Activated T-cell treated with anti-CD3 and anti-CD28 coated beads for 1 hour (primary cell): Measurements from ENCODE around the gene STT3B.
A peak's percentile ranks its signal among the peaks of the same experiment; 100 is the strongest.
"Not testable (repeated sequence)": the region's sequence is repeated elsewhere in the genome, so short reads cannot be mapped to it uniquely, and the experiment has no call there.

Source experiments
- DNase-seq: peaks from one replicate; pipeline ENCODE4 v3.0.0-alpha.2; 2020; ENCODE audit warnings: low read depth

STT3B gene

DNA sequence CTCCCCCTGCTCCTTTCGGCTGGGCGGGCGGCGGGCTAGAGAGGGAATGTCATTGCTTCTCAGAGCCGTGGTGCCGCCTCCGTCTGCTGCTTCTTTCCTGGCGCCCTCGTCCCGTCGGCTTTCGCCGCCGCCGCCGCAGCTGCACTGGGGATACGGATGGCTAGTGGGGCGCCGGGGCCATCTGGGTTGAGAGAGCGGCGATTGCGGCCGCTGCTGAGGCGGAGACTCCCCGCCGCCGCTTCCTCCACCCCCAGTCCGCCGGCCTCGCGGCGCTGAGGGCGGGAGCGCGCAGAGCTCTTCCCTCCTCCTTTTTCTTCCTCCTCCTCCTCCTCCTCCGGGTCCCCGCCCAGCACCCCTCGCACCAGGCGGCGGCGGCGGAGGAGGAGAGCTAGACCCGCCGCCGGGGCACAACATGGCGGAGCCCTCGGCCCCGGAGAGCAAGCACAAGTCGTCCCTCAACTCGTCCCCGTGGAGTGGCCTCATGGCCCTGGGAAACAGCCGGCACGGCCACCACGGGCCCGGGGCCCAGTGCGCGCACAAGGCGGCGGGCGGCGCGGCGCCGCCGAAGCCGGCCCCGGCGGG lies at the start of gene STT3B:
Gene STT3B (plus strand): TSS at position 339 of the 582 bp plus-strand sequence. CDS start 74 bp downstream, at position 413.
- peak; percentile 65 for DNase-seq

DNA sequence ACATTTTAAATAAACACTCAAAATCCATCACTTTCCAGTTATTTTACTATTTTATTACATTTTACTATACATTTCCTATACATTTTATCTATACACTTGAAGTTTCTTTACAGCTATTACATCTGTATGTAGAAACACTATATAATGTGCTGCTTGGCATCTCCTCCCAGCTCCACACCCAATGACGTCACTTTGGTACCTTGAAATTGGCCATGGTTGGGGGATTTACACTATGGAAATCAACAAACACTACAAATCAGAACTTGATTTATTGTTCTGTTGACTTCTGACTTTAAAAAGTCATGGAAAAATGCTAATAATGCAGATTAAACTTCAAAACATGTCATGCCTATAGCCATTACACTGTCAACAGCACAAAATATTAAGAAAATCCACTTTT lies 48.9 kb upstream of the STT3B start:
- DNase-seq, result no peak

DNA sequence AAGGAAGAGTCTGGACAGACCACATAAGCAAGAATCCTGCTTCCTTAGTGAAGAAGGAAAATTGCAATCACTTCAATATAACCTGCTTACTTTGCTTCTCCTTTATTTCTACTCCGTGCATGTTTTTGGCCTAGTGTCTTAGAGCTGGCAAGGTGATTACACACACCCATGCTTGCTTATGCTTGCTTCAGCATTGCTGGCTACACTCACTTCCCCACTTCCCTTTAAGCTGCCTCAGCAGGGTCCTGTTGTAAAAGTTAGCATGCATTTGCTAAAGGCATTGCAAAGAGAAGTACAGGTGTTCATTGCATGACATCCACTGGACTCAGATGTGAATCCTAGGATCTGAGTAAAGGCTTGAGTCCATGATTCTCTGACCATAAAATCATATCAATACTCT lies 47.5 kb upstream of the STT3B start:
- no peak for DNase-seq

- no peak for DNase-seq
These were observed 45.7 kb upstream of the STT3B start for GRCh38 chr3:31486865-31487533.

DNA sequence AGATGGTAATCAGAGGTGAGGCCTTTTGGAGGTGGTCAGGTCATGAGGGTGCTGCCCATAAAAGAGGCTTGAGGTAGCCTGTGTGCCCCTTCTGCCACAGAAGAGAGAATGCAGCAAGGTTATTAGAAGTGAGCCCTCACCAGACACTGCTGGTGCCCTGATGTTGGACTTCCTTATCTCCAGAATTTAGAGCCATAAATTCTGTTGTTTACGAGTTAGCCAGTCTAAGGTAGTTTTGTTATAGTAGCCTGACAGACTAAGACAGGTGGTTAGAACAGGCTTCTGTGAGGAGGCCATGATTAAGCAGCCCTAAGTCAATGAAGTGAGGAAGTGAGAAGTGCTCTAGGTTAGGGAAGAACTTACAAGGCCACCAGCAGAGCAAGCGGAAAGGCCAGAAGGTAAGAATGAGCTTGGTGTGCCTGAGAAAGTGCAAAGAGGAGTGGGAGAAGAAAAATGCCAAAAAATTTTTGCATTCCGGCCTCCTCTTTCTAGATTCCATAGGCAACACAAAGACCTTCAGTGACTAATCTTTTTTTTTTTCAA lies 44.2 kb upstream of the STT3B start:
- no peak for DNase-seq

- DNase-seq, result no peak
These were observed 42.2 kb upstream of the STT3B start for GRCh38 chr3:31490502-31490901.

- no peak for DNase-seq
These were observed 41.1 kb upstream of the STT3B start for GRCh38 chr3:31491660-31492059.

DNA sequence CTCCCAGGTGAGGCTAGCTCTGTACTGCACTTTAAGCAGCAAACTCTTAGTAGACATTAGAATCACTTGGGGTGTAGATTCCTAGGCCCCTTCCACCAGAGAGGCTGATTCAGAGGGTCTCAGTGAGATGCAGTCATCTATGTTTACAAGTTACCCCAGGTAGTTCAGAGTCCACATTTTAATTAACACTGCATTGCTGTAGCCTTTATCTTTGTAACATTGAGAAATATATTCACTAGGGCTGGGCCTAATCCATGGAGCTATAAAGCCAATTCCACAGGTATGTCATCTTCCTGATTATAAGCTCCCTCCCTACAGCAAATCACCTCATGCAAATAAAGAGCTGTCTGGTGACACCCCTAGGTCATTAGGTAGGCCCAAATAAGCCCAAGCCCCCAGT lies 39.6 kb upstream of the STT3B start:
- DNase-seq, result no peak

GRCh38 chr3:31495971-31496665 lies 36.6 kb upstream of the STT3B start:
- DNase-seq, result no peak

GRCh38 chr3:31498791-31499190 lies 33.9 kb upstream of the STT3B start:
- DNase-seq, result no peak

GRCh38 chr3:31499281-31499680 lies 33.4 kb upstream of the STT3B start:
- DNase-seq, result no peak

GRCh38 chr3:31502803-31503221 lies 29.9 kb upstream of the STT3B start:
- no peak for DNase-seq

DNA sequence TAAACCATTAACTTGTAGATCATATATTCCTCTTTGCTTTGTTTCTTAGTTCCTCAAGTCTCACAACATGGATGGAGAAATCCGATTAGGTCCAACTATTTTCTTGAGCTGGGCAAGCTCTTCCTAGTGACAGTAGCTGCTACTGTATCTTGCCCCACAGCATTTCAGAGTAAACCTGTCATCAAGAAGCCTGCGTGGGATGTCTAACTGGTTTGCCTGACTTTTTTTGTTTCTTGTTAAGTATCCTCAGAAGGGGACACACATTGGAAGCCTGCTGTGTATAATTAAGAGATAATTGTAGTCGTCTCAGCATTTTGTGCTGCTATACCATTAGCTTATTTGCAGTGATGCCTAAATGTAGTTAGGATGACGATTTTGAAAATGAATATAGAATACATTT lies 29.3 kb upstream of the STT3B start:
- DNase-seq, result no peak

GRCh38 chr3:31504230-31504629 lies 28.5 kb upstream of the STT3B start:
- DNase-seq, result no peak

DNA sequence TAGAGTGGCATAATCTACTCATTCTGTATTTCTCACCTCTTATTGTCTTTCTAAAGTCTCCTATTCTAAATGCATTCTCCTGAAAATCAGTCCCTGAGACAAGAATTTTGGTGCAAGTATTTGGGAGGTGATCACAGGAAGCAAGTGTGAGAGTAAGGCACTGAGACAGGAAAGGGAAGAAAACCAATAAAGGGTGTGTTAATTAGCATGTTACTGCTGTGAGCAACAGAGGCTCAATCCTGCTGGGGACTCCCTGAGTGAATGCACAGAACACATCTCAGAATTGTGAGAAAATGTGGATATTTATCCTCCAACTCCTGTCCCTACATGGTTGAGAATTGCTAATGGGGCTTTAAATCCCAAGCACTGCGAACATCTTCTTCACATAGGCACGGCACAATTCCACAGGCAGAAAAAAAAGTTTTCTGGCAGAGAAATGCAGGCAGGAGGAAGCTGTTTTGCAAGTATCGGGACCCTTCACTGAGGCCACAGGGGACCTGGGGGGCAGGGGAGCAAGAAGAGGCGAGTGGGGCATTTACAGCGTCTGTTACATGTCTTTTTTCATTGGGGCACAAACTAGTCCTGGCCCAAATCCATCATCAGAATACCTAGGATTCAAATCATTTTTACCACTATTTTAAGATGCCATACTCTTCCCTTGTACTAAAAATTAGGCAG lies 27.2 kb upstream of the STT3B start:
- no peak for DNase-seq

- not testable (repeated sequence) for DNase-seq
These were observed 26.2 kb upstream of the STT3B start for GRCh38 chr3:31506515-31506914.

GRCh38 chr3:31508452-31509146 lies 24.1 kb upstream of the STT3B start:
- no peak for DNase-seq

DNA sequence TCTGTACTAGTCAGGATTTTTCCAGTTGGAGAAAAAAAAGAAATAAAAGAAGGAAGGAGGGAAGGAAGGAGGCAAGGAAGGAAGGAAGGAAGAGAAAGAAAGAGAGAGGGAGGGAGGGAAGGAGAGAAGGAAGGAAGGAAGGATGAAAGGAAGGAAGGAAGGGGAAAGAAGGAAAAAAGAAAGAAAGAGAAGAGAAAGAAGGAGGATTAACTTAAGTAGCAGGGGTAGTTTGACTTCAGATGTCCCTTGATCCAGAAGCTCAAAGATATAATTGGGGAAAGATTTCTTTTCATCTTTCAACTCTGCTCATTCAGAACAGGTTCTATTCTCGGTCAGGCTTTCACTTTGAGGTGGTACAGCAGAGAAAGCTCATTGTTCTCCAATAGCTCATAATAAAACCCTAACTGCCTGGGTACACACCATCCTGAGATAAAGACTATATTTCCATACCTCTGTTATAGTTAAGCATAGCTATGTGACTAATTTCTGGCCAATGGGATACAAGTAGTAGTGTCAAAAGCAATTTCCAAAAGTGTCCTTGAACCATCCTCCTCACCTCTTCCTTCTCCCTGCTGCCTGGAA lies 23.5 kb upstream of the STT3B start:
- DNase-seq, result no peak

DNA sequence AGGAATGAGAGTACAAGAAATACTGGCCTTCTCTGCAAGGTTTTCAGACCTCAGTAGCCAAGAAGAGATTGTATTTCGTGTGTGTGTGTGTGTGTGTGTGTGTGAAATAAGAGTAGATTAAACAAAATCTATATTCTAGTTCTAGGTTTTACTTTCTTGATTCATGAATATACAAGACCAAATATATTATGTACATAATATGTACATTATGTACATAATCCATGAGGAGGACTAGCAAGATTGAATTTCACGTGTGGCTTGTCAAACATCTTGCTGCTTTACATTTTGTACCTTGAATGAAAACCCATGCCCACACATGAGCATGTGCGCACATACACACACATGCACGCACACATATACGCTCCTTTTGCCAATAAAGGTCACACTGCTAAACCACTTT lies 18.2 kb upstream of the STT3B start:
- no peak for DNase-seq

DNA sequence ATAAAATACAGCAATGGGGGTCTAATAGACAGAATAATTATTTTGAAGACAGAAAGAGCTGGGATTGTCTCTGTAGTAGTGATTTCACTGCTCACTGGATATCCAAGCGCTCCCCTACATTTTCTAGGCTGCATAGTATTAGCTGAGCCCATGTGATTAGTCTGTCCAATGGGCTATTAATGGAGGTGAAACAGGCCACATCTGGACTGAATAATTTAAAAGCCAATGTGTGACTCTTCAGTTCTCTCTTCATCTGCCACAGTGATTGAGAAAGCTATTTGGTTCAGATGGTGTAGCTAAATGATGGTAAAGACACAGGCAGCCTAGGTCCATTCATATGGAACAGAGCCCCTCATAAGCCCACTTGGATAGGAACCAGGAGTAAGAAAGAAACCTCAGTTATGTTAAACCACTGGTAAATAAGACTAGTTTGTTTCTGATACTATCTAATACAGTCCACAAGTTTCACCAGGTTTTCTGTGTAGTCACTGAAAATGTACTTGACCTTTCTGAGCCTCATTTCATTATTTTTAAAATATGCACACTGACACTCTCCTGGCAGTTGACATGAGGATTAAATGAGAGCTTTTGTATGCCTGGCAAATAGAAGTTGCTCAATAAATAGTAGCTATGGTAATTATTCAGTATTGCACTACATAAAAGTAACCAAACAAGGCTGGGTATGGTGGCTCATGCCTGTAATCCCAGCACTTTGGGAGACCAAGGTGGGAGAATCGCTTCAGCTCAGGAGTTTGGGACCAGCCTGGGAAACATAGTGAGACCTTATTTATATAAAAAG lies 17.0 kb upstream of the STT3B start:
- DNase-seq, result no peak

DNA sequence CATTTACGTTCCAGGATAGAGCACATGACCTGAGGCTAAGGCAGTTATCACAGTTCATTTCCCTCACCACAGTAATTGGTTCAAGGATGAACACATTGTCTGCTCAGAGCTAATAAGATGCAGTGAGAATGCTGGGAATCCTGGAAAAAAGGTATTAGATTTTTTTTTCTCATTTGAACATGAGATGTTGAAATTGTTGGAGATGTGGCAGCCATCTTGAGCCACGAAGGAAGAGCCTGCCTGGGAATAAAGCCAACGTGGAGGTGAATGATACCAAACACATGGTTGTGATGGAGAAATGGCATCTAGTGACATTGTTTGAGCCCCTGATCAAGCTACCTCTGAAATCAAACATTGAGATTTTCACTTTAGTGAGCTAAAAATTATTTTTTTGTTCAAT lies 16.0 kb upstream of the STT3B start:
- no peak for DNase-seq
